Heart right ventricle (tissue), 16 donors: Measurements from ENCODE around the gene DNM3. TPM values are rescaled to one million over a fixed set of nuclear protein-coding genes. Genes with fewer than 3 reads are reported as not detected.
A peak's percentile ranks its signal among the peaks of the same experiment; 100 is the strongest.

Source experiments
- ATAC-seq, 8 donors: fragments of 200-7000 bp; cut with Tn5 transposase; one replicate each; pipeline ENCODE4 v1.9.1; 2020; ENCODE audit warnings: mild to moderate bottlenecking in 8 of 8, moderate library complexity in 8 of 8, moderate number of reproducible peaks in 1 of 8
- DNase-seq, 2 donors: peaks; one replicate each; pipeline ENCODE4 v3.0.0-alpha.2; 2020
- H3K27ac ChIP-seq, 10 donors: fragments of 200-600 bp; sonication (generic) in 2 of 10; one replicate each; pipeline versions ENCODE4 v1.5.0 to v1.8.0; 2020 to 2022; ENCODE audit warnings: mild to moderate bottlenecking in 3 of 10
- H3K27me3 ChIP-seq, 7 donors: fragments of 200-600 bp; one replicate each; pipeline ENCODE4 v1.8.0; 2021 to 2022; ENCODE audit warnings: mild to moderate bottlenecking in 2 of 7
- H3K36me3 ChIP-seq, 9 donors: fragments of 200-600 bp; sonication (generic) in 1 of 9; one replicate each; pipeline versions ENCODE4 v1.5.0 to v1.8.0; 2020 to 2022; ENCODE audit warnings: mild to moderate bottlenecking in 2 of 9
- H3K4me1 ChIP-seq, 9 donors: fragments of 200-600 bp; sonication (generic) in 1 of 9; one replicate each; pipeline versions ENCODE4 v1.5.0 to v1.8.0; 2020 to 2022; ENCODE audit warnings: mild to moderate bottlenecking in 4 of 9
- H3K4me3 ChIP-seq, 10 donors: fragments of 200-600 bp; sonication (generic) in 2 of 10; one replicate each; pipeline versions ENCODE4 v1.5.0 to v1.8.0; 2020 to 2022; ENCODE audit warnings: mild to moderate bottlenecking in 7 of 10, moderate library complexity in 2 of 10
- H3K9me3 ChIP-seq, 11 donors: fragments of 200-600 bp in 10 of 11; sonication (generic) in 2 of 11; one replicate each; pipeline versions ENCODE4 v1.5.0 to v1.8.0; 2013 to 2022; ENCODE audit warnings: mild to moderate bottlenecking in 2 of 11, control low read depth in 1 of 11, moderate library complexity in 1 of 11
- CTCF ChIP-seq, 9 donors: fragments of 200-600 bp; sonication (generic) in 2 of 9; IDR thresholded peaks; one replicate each; pipeline versions ENCODE4 v1.5.0 to v1.8.0; 2021 to 2022; ENCODE audit warnings: antibody characterized with exemption in 9 of 9, mild to moderate bottlenecking in 5 of 9, moderate library complexity in 1 of 9
- WGBS, 2 donors: extraction: QIAGEN DNeasy Blood & Tissue Kit; methylation state at CpG; one replicate each; pipeline ENCODE4 v1.1.7; 2013; ENCODE audit warnings: inconsistent platforms in 1 of 2; 5-methylcytosine and 5-hydroxymethylcytosine counted together
- intact Hi-C, 10 donors: fragments of 100-400 bp; cut with DNase I; formaldehyde crosslinking; loops; one replicate each; pipeline versions ENCODE4 v1.11.1 to v1.14.2; 2022
- polyA plus RNA-seq, 2 donors: library from polyadenylated mRNA; stranded (reverse); fragments of 200-250 nt; gene quantifications; one replicate each; pipeline ENCODE4 v1.2.3, GENCODE V29; 2013
- total RNA-seq, 10 donors: library from RNA; stranded (reverse); fragmentation: NEBNext Ultra II Directional in 3 of 10; extraction: Animal tissue kit (Norgen Biotek cat#: 25700) in 3 of 10; gene quantifications; one replicate each; pipeline versions ENCODE4 v1.2.1 to v1.2.4, GENCODE V29; 2021 to 2023
- donor health status: Arrhythmogenic right ventricular cardiomyopathy.
- donor health status: ischemic (EF 13 %, LVEDD 7.1; RV severe dilation, severe dysfunction).
- donor health status: healthy with polysubstance abuse.
- donor health status: DM: no; HTN: yes; CAD: no.
- donor health status: DM: no; HTN: no; CAD: no.
- donor health status: ischemic (EF 25% LVEDD 6.9; RV normal size, moderate dysfunction).
- donor health status: ischemic (EF 25% LVEDD 5.7; RV mildly dilated, moderate dysfunction).
- donor health status: healthy.
- donor health status: DM: yes; HTN: yes; CAD: no.
- donor health status: Ischemic cardiomyopathy.
- donor health status: ischemic (EF 35%, LVEDD 5.7; RV mildly dilated, moderate dysfunction).
- donor health status: nonischemic (EF 11% LVEDD 7.7; RV severe dilation, severe dysfunction).
- donor health status: DM: yes; HTN: yes; CAD: no.
- donor health status: PGD.
- donor health status: ischemic (EF 29% LVEDD 5.4; RV normal size, mild dysfunction).
- donor health status: nonischemic (EF 23%, LVEDD 6.1; RV moderate dilation, normal function).

The DNM3 gene
- total and polyA plus RNA-seq, 12 donors, result 0.77 to 2.8 (median 2.2) TPM

- no peak for TF ChIP-seq CTCF (IDR thresholded peaks at IDR 0.05)
- WGBS, 2 donors, result 87 to 88% methylated on average over 3 of the region's 3 CpGs
- Histone ChIP-seq H3K27ac (no peak overlapping the region), H3K36me3 (no peaks in the 10 kb centered on the region), H3K4me3 (no peak overlapping the region), H3K27me3 (no peaks in the 10 kb centered on the region), H3K9me3 (no peaks in the 10 kb centered on the region), H3K4me1 (peaks cover 0 to 10% (median 0%) of the 10 kb centered on the region in 9 donors)
- intact Hi-C loops, result no loop called here
- DNase-seq, result no peak
- no peak for ATAC-seq
Measured at GRCh38 chr1:171816300-171816901, 24.9 kb upstream of the DNM3 start.

GRCh38 chr1:171817511-171818265, 23.6 kb upstream of the DNM3 start:
- 20 to 37% methylated on average over 3 of the region's 3 CpGs for WGBS, 2 donors
- Histone ChIP-seq H3K9me3 (no peaks in the 10 kb centered on the region), H3K27me3 (no peaks in the 10 kb centered on the region), H3K4me3 (no peak overlapping the region), H3K27ac (no peak overlapping the region), H3K4me1 (peaks cover 0 to 10% (median 0%) of the 10 kb centered on the region in 9 donors), H3K36me3 (no peaks in the 10 kb centered on the region)
- peak in 1 of 8 donors; percentile 37 for ATAC-seq
- intact Hi-C loops, result no loop called here
- TF ChIP-seq CTCF (IDR thresholded peaks at IDR 0.05), result no peak
- DNase-seq, result no peak

- Histone ChIP-seq H3K4me3 (no peak overlapping the region), H3K9me3 (no peaks in the 10 kb centered on the region), H3K27ac (no peak overlapping the region), H3K36me3 (no peaks in the 10 kb centered on the region), H3K4me1 (peaks cover 0 to 10% (median 0%) of the 10 kb centered on the region in 9 donors), H3K27me3 (no peaks in the 10 kb centered on the region)
- intact Hi-C loops, result no loop called here
- TF ChIP-seq CTCF (IDR thresholded peaks at IDR 0.05), result no peak
- no peak for ATAC-seq
- DNase-seq, result no peak
- WGBS, 2 donors, result 49 to 63% methylated on average over 2 of the region's 2 CpGs
Measured at GRCh38 chr1:171819946-171820345, 21.4 kb upstream of the DNM3 start.

DNA sequence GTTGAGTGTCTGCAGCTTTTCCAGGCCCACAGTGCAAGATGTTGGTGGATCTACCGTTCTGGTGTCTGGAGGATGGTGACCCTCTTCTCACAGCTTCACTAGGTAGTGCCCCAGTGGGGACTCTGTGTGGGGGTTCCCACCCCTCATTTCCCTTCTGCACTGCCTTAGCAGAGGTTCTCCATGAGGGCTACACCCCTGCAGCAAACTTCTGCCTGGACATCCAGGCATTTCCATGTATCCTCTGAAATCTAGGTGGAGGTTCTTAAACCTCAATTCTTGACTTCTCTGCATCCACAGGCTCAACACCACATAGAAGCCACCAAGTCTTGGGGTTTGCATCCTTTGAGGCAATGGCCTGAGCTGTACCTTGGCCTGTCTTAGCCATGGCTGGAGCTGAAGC, 14.3 kb upstream of the DNM3 start:
- WGBS, 2 donors, result 50 to 100% methylated on average over 1 of the region's 1 CpG
- Histone ChIP-seq H3K4me1 (no peaks in the 10 kb centered on the region), H3K27ac (no peak overlapping the region)

More for the DNA sequence above, 14.3 kb upstream of the DNM3 start:
- H3K4me3 ChIP-seq, result no peak overlapping the region
- TF ChIP-seq CTCF (IDR thresholded peaks at IDR 0.05), result no peak
- H3K36me3 ChIP-seq, result no peaks in the 10 kb centered on the region
- DNase-seq, result no peak
- H3K9me3 ChIP-seq, result peaks cover 0 to 24% (median 8%) of the 10 kb centered on the region in 11 donors
- no peaks in the 10 kb centered on the region for H3K27me3 ChIP-seq
- intact Hi-C loops, result no loop called here
- ATAC-seq, result no peak
